ENCODE results near the gene NTRK3. TPM values are rescaled to one million over a fixed set of nuclear protein-coding genes. Genes with fewer than 3 reads are reported as not detected.

Gene NTRK3
- polyA plus RNA-seq, 1 donor from 2014 or later, result 42.7 TPM

- H3K36me3 ChIP-seq (ENCODE audit: insufficient read depth, low read length), result no peaks in the 10 kb centered on the region
- H3K4me2 ChIP-seq (ENCODE audit: low read length), result no peak overlapping the region
- H3K27ac ChIP-seq (ENCODE audit: low read length), result no peak overlapping the region
- no peaks in the 10 kb centered on the region for H3K9me3 ChIP-seq (ENCODE audit: low read length)
- H3K79me2 ChIP-seq (replicated peaks; ENCODE audit: insufficient read depth, low read length), result no peaks in the 10 kb centered on the region
- H2AFZ ChIP-seq (ENCODE audit: low read depth, low read length), result no peak overlapping the region
- no peaks in the 10 kb centered on the region for H3K9me2 ChIP-seq (ENCODE audit: insufficient read depth, low read length)
- H3F3A ChIP-seq (ENCODE audit: insufficient read depth, low read length, poor library complexity, severe bottlenecking), result no peaks in the 10 kb centered on the region
- no peaks in the 10 kb centered on the region for H3K27me3 ChIP-seq (ENCODE audit: insufficient read depth, low read depth, low read length)
- H4K20me1 ChIP-seq (ENCODE audit: insufficient read depth), result no peaks in the 10 kb centered on the region
- H3K9ac ChIP-seq (ENCODE audit: low read length), result no peak overlapping the region
- no peak overlapping the region for H3K4me3 ChIP-seq (ENCODE audit: low read length)
- TF ChIP-seq CTCF (IDR thresholded peaks at IDR 0.05; ENCODE audit: poor library complexity, severe bottlenecking) (no peak), REST (IDR thresholded peaks at IDR 0.05; ENCODE audit: borderline replicate concordance) (no peak), EP300 (conservative IDR thresholded peaks at IDR 0.05; ENCODE audit: poor library complexity, severe bottlenecking) (no peak), RAD21 (conservative IDR thresholded peaks at IDR 0.05) (no peak)
These were observed 252.8 kb downstream of the NTRK3 start for GRCh38 chr15:88003541-88004327.

- H3K4me3 ChIP-seq (ENCODE audit: low read length), result no peak overlapping the region
- H3K36me3 ChIP-seq (ENCODE audit: insufficient read depth, low read length), result no peaks in the 10 kb centered on the region
- no peak overlapping the region for H3K4me2 ChIP-seq (ENCODE audit: low read length)
- no peak overlapping the region for H3K27ac ChIP-seq (ENCODE audit: low read length)
- H3K9ac ChIP-seq (ENCODE audit: low read length), result no peak overlapping the region
- H4K20me1 ChIP-seq (ENCODE audit: insufficient read depth), result no peaks in the 10 kb centered on the region
- no peaks in the 10 kb centered on the region for H3K79me2 ChIP-seq (replicated peaks; ENCODE audit: insufficient read depth, low read length)
- no peak overlapping the region for H2AFZ ChIP-seq (ENCODE audit: low read depth, low read length)
- no peaks in the 10 kb centered on the region for H3K9me2 ChIP-seq (ENCODE audit: insufficient read depth, low read length)
- no peaks in the 10 kb centered on the region for H3K27me3 ChIP-seq (ENCODE audit: insufficient read depth, low read depth, low read length)
- TF ChIP-seq RAD21 (conservative IDR thresholded peaks at IDR 0.05), result no peak
- no peak for TF ChIP-seq SMC3 (conservative IDR thresholded peaks at IDR 0.05; ENCODE audit: poor library complexity)
- TF ChIP-seq TAF1 (IDR thresholded peaks at IDR 0.05; ENCODE audit: low read depth), result no peak
- no peak for TF ChIP-seq EP300 (conservative IDR thresholded peaks at IDR 0.05; ENCODE audit: poor library complexity, severe bottlenecking)
- TF ChIP-seq EZH2 (IDR thresholded peaks at IDR 0.05; ENCODE audit: borderline replicate concordance, insufficient read depth, low read length, poor library complexity, severe bottlenecking), result no peak
- TF ChIP-seq POLR2AphosphoS5 (IDR thresholded peaks at IDR 0.05), result no peak
- TF ChIP-seq CTCF (IDR thresholded peaks at IDR 0.05; ENCODE audit: poor library complexity, severe bottlenecking), result no peak
- TF ChIP-seq MXI1 (conservative IDR thresholded peaks at IDR 0.05; ENCODE audit: poor library complexity, severe bottlenecking), result no peak
- no peak for TF ChIP-seq REST (IDR thresholded peaks at IDR 0.05; ENCODE audit: borderline replicate concordance)
- H3K9me3 ChIP-seq (ENCODE audit: low read length), result no peaks in the 10 kb centered on the region
- H3F3A ChIP-seq (ENCODE audit: insufficient read depth, low read length, poor library complexity, severe bottlenecking), result no peaks in the 10 kb centered on the region
These were observed 253.8 kb downstream of the NTRK3 start for GRCh38 chr15:88002706-88003105.

All from neural cell (in vitro differentiated cells).